DOHH2 (cell line): ENCODE data around the gene KIF1A.

Experiments used
- H3F3A ChIP-seq: fragments of 200-600 bp; sonication (generic), shearing (Covaris generic); 2 replicates; pipeline ENCODE4 v1.6.0; 2016; ENCODE audit warnings: antibody characterized with exemption, mild to moderate bottlenecking; ENCODE audit not compliant: control insufficient read depth, insufficient read depth
- H3K27ac ChIP-seq: fragments of 200-600 bp; sonication (generic); 2 replicates; pipeline ENCODE4 v1.5.1; 2014; ENCODE audit warnings: low read depth, mild to moderate bottlenecking, low read length, moderate library complexity
- H3K27me3 ChIP-seq: fragments of 200-600 bp; sonication (generic); 2 replicates; pipeline ENCODE4 v1.6.1; 2014; ENCODE audit warnings: mild to moderate bottlenecking, low read length, mixed read lengths; ENCODE audit not compliant: control insufficient read depth
- H3K36me3 ChIP-seq: fragments of 200-600 bp; sonication (generic); 2 replicates; pipeline ENCODE4 v1.6.1; 2014; ENCODE audit warnings: mild to moderate bottlenecking, low read length, moderate library complexity, mixed read lengths; ENCODE audit not compliant: control insufficient read depth
- H3K4me1 ChIP-seq: fragments of 200-600 bp; sonication (generic); 2 replicates; pipeline ENCODE4 v1.6.1; 2014; ENCODE audit warnings: mild to moderate bottlenecking, low read length, mixed read lengths; ENCODE audit not compliant: control insufficient read depth
- H3K4me2 ChIP-seq: fragments of 200-600 bp; sonication (generic); 2 replicates; pipeline ENCODE4 v1.6.0; 2014; ENCODE audit warnings: mild to moderate bottlenecking, low read length, moderate library complexity
- H3K4me3 ChIP-seq: fragments of 200-600 bp; sonication (generic); 2 replicates; pipeline ENCODE4 v1.5.1; 2014; ENCODE audit warnings: mild to moderate bottlenecking, low read length, mixed read lengths
- H3K79me2 ChIP-seq: fragments of 200-600 bp; sonication (generic); 2 replicates; pipeline ENCODE4 v1.6.1; 2014; ENCODE audit warnings: mild to moderate bottlenecking, low read length, mixed read lengths; ENCODE audit not compliant: control insufficient read depth
- H3K9me2 ChIP-seq: fragments of 200-600 bp; sonication (generic); replicated peaks from 2 replicates; pipeline ENCODE4 v1.6.1; 2014; ENCODE audit warnings: mild to moderate bottlenecking, low read length, mixed read lengths; ENCODE audit not compliant: control insufficient read depth
- H3K9me3 ChIP-seq: fragments of 200-600 bp; sonication (generic); 2 replicates; pipeline ENCODE4 v1.6.1; 2014; ENCODE audit warnings: antibody characterized with exemption, low read length, mixed read lengths; ENCODE audit not compliant: control insufficient read depth, insufficient read depth
- H4K20me1 ChIP-seq: fragments of 200-600 bp; sonication (generic); 2 replicates; pipeline ENCODE4 v1.6.0; 2014; ENCODE audit warnings: low read depth, mild to moderate bottlenecking, antibody characterized with exemption, low read length, moderate library complexity; ENCODE audit not compliant: control insufficient read depth, insufficient read depth
- EZH2phosphoT487 ChIP-seq: fragments of 200-600 bp; sonication (generic); IDR thresholded peaks from 2 replicates; pipeline ENCODE4 v1.6.1; 2017; ENCODE audit warnings: borderline replicate concordance, mild to moderate bottlenecking, antibody characterized with exemption, low read length, moderate library complexity, mixed read lengths
- TF ChIP-seq, protein P1 (sequence below): fragments of 200-600 bp; sonication (generic); IDR thresholded peaks from one replicate; pipeline ENCODE4 v1.5.1; 2014; ENCODE audit warnings: antibody characterized with exemption, mild to moderate bottlenecking, low read depth, low read length; ENCODE audit not compliant: poor library complexity, severe bottlenecking

The KIF1A gene

GRCh38 chr2:240730501-240731177, 89.4 kb downstream of the KIF1A start:
- Histone ChIP-seq H4K20me1 (no peaks in the 10 kb centered on the region), H3K4me2 (no peak overlapping the region), H3K79me2 (no peaks in the 10 kb centered on the region), H3K27ac (no peak overlapping the region), H3K9me2 (no peaks in the 10 kb centered on the region), H3K4me1 (no peaks in the 10 kb centered on the region), H3K36me3 (no peaks in the 10 kb centered on the region), H3F3A (no peaks in the 10 kb centered on the region), H3K4me3 (no peak overlapping the region), H3K27me3 (no peaks in the 10 kb centered on the region), H3K9me3 (no peaks in the 10 kb centered on the region)
- TF ChIP-seq, protein P1, sequence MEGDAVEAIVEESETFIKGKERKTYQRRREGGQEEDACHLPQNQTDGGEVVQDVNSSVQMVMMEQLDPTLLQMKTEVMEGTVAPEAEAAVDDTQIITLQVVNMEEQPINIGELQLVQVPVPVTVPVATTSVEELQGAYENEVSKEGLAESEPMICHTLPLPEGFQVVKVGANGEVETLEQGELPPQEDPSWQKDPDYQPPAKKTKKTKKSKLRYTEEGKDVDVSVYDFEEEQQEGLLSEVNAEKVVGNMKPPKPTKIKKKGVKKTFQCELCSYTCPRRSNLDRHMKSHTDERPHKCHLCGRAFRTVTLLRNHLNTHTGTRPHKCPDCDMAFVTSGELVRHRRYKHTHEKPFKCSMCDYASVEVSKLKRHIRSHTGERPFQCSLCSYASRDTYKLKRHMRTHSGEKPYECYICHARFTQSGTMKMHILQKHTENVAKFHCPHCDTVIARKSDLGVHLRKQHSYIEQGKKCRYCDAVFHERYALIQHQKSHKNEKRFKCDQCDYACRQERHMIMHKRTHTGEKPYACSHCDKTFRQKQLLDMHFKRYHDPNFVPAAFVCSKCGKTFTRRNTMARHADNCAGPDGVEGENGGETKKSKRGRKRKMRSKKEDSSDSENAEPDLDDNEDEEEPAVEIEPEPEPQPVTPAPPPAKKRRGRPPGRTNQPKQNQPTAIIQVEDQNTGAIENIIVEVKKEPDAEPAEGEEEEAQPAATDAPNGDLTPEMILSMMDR: no peak
- no peak for TF ChIP-seq EZH2phosphoT487

GRCh38 chr2:240728827-240729226, 91.2 kb downstream of the KIF1A start:
- TF ChIP-seq, protein P1: no peak
- no peak for TF ChIP-seq EZH2phosphoT487
- H3K27me3 ChIP-seq: no peaks in the 10 kb centered on the region
- H3K4me3 ChIP-seq: no peak overlapping the region
- no peaks in the 10 kb centered on the region for H3K9me3 ChIP-seq
- H3K79me2 ChIP-seq: no peaks in the 10 kb centered on the region
- no peak overlapping the region for H3K4me2 ChIP-seq
- H3K36me3 ChIP-seq: no peaks in the 10 kb centered on the region
- H3K27ac ChIP-seq: no peak overlapping the region
- no peaks in the 10 kb centered on the region for H3K4me1 ChIP-seq
- no peaks in the 10 kb centered on the region for H4K20me1 ChIP-seq
- no peaks in the 10 kb centered on the region for H3F3A ChIP-seq
- no peaks in the 10 kb centered on the region for H3K9me2 ChIP-seq

DNA sequence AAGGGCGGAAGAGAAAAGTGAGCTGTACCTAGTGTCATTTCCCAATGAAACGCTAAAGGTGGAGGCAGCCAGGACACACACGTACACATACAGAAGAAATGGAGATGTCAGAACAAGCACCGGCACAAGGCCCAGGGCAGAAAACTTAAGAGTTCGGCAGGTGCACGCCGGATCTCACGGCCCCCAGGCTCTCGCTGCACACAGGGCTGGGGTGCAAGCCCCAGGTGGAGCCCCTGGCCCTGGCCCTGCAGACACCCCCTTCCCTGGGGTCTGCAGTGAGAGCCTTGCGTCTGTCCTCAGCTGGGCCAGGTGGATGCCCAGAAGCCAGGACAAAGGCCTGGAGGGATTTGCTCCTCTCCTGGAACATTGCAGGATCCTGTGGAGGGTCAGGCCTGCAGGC, 91.7 kb downstream of the KIF1A start:
- no peaks in the 10 kb centered on the region for H3K27me3 ChIP-seq
- H3K9me2 ChIP-seq: no peaks in the 10 kb centered on the region
- no peaks in the 10 kb centered on the region for H3F3A ChIP-seq
- H3K36me3 ChIP-seq: no peaks in the 10 kb centered on the region
- no peaks in the 10 kb centered on the region for H3K9me3 ChIP-seq
- TF ChIP-seq EZH2phosphoT487: no peak
- TF ChIP-seq, protein P1: no peak
- no peak overlapping the region for H3K4me3 ChIP-seq
- H4K20me1 ChIP-seq: no peaks in the 10 kb centered on the region
- no peaks in the 10 kb centered on the region for H3K4me1 ChIP-seq
- no peak overlapping the region for H3K27ac ChIP-seq
- no peaks in the 10 kb centered on the region for H3K79me2 ChIP-seq
- H3K4me2 ChIP-seq: no peak overlapping the region
